ENCODE measurements around the gene EAPP. TPM values are rescaled to one million over a fixed set of nuclear protein-coding genes. Genes with fewer than 3 reads are reported as not detected.
"Not testable (repeated sequence)": the region's sequence is repeated elsewhere in the genome, so short reads cannot be mapped to it uniquely, and the experiment has no call there.

EAPP gene
- total RNA-seq, 1 donor from 2014 or later, result 23.0 TPM

DNA sequence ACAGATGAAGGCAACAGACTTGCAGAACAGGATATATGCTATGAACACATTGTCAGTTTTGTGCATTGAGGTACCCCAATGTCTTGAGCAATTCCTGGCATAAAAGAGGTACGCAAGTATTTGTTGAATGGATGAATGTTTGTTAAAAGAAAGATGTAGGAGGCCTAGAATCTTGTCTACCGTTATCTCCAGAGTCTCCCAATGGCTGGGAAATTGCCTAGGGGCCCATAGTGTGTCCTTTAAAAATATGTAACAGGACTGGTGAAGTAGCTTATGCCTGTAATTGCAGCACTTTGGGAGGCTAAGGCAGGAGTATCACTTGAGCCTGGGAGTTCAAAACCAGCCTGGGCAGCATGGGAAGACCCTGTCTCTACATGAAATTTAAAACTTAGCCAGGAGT lies 57.0 kb downstream of the EAPP start:
- ATAC-seq, result no peak

- no peak for ATAC-seq
These were observed 59.8 kb downstream of the EAPP start for GRCh38 chr14:34479694-34480093.

DNA sequence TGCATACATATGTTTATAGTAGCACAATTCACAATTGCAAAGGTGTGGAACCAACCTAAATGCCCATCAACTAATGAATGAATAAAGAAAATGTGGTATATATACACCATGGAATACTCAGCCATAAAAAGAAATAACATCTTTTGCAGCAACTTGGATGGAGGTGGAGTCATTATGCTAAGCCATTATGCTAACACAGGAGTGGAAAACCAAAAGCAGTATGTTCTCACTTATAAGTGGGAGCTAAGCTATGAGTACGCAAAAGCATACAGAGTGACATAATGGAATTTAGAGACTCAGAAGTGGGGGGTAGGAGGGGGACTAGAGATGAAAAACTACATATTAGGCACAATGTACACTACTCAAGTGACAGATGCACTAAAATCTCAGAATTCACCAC lies 61.2 kb downstream of the EAPP start:
- ATAC-seq, result no peak

GRCh38 chr14:34476036-34476435 lies 63.5 kb downstream of the EAPP start:
- not testable (repeated sequence) for ATAC-seq

DNA sequence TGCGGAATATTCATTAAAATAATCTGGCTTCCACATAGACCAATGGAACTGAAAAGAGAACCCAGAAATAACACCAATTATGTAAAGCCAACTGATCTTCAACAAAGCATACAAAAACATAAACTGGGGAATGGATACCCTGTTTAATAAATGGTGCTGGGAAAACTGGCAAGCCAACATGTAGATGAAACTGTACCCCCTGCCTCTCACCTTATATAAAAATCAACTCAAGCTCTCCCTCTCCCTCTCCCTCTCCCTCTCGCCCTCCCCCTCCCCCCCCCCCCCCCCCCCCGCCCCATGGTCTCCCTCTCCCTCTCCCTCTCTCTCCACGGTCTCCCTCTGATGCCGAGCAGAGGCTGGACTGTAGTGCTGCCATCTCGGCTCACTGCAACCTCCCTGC lies 64.3 kb downstream of the EAPP start:
- no peak for ATAC-seq

DNA sequence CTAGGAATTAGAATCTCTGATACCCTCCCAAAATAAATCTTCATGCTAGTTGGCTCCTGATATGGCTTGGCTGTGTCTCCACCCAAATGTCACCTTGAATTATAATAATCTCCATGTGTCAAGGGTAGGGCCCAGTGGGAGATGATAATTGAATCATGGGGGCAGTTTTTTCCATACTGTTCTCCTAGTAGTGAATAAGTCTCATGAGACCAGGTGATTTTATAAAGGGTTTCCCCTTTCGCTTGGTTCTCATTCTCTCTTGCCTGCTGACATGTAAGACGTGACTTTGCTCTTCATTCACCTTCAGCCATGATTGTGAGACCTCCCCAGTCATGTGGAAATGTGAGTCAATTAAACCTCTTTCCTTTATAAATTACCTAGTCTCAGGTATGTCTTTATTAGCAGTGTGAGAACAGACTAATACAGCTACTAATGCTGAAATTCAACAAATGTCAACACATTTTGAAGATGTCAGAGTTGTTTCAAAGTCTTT lies 65.3 kb downstream of the EAPP start:
- no peak for ATAC-seq

- ATAC-seq, result no peak
These were observed 66.7 kb downstream of the EAPP start for GRCh38 chr14:34472706-34473279.

DNA sequence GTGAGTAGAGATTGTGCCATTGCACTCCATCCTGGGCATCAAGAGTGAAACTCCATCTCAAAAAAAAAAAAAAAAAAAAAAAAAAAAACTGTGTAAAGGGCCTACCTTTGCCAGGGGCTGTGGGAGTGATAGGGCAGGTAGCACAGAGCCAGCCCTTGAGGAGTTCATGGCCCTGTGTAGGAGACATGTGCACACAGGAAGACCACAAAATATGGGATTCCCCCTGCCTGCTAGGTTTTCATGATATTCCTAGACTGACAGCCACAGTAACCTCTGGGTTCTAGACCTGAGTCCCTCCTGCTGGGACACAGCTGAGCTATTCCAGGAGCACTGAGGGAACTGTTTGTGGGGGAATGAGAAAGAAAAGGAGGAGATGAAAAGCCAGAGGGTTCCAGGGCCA lies 69.2 kb downstream of the EAPP start:
- no peak for ATAC-seq

DNA sequence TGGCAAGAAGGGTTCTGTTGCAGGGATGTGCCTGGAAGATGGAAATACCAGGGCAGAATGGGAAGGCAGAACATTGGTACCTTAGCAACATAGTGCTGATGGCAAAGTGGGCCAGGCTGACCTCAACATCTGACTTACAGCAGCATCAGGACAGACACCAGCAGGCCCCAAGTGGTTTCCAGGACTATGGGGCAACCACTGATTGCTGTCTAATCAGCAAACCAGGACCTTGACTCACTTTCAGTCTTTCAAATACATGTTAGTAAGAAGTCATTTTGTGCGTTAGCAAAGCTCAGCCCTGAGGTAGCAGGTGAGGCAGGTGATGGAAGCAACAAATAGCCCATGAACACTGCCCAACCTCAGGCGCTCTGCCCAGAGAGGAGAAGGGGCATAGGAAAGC lies 72.8 kb downstream of the EAPP start:
- no peak for ATAC-seq

Other genes with a start within 250 kb of the EAPP start
- gene SPTSSA, start 77.5 kb downstream of the EAPP start, total RNA-seq, result 18.5 TPM
- 53.0 TPM for gene SNX6, start 90.4 kb upstream of the EAPP start, total RNA-seq
- 7.0 TPM for gene CFL2, start 174.9 kb upstream of the EAPP start, total RNA-seq

Measured in esophagus mucosa (tissue), 1 donor.